ENCODE results near the gene ARID3A.

Gene ARID3A

DNA sequence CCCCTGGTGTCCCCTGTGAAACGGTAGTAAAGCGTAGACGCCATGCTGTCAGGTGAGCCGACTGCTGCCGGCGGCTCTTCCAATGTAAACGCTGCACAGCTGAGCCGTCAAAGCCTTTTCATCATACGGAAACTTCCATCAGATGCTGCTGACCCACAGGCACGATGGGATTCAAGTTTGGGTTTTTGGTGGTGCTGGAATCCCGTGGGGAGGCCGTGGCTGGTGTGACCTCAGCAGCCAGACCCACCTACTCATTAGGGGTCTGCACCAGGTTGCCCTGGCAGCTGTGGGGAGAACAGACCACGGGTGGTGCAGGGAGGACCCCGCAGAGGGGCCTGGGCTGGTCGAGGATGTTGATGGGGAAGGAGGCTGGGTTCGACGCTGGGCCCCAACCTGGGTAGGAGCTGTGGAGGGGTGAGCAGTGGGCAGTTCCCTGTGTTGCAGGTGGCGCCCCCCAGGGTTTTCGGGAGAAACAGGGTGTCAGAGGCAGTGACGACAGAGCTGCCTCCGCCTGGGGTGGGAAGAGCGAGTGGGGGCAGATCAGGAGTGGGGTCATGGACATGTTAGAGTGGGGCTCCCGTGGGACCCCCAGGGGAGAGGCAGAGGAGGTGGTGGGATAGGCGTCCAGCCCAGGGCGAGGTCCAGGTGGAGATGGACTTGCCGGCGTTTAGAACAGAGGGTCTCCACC is 81.0 kb downstream of the ARID3A start:
- no peak for DNase-seq

DNA sequence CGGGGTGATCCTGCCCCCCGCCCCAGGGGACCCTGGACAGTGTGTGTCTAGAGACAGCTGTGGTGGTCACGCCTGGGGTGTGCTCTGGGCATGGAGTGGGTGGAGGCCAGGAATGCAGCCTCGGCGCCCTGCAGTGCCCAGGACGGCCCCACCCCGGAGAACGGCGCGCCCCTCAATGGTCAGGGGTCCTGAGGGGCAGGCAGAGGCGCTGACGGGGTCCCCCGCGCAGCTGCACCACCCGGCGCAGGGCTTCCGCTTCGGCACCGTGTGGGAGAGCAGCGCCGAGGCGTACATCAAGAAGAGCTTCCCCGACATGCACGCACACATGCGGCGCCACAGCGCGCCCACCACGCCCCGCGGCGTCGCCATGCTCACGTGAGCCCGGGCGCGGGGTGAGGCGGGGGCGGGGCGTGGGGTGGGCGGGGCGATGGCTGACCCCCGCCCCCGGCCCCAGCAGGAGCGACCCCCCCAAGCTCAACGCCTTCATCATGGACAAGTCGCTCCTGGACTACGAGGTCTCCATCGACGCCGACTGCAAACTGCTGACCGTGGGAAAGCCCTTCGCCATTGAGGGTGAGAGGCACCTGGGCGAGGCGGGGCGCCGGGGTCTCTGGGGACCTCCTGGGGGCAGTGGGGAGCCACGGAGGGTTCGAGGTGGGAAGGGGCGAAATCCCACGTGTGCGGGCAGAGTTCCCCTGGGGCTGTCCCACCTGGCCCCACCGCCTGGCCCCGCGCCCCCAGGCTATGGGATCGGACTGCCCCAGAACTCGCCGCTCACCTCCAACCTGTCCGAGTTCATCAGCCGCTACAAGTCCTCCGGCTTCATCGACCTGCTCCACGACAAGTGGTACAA is 81.8 kb downstream of the ARID3A start:
- no peak for DNase-seq

DNA sequence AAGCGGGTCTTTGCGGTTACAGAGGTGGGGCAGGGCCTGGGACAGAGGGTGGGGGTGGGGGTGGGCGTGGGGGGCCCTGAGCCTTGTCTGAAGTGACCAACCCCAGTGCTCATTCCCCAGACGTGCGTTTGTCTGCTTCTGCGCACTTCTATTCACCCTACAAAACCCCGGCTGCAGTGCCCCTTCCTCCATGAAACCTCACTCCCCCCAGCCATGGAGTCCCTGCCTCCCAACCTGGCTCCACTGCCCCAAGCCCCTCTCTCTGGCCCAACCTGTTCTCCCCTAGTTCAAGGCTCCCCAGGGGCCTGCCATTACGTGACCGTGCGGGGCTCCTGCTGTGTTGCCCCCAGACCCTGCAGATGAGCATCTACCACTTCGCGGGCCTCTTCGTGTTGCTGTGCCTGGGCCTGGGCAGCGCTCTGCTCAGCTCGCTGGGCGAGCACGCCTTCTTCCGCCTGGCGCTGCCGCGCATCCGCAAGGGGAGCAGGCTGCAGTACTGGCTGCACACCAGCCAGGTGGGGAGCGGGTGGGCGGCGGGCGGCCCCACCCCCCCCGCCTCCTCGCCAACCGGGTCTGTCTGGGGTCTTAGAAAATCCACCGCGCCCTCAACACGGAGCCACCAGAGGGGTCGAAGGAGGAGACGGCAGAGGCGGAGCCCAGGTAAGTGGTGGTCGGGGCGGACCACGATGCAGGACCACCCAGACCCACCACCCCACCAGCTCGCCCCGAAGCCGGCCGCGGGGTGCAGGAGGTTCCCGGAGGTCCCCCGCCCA is 82.6 kb downstream of the ARID3A start:
- no peak for DNase-seq

DNA sequence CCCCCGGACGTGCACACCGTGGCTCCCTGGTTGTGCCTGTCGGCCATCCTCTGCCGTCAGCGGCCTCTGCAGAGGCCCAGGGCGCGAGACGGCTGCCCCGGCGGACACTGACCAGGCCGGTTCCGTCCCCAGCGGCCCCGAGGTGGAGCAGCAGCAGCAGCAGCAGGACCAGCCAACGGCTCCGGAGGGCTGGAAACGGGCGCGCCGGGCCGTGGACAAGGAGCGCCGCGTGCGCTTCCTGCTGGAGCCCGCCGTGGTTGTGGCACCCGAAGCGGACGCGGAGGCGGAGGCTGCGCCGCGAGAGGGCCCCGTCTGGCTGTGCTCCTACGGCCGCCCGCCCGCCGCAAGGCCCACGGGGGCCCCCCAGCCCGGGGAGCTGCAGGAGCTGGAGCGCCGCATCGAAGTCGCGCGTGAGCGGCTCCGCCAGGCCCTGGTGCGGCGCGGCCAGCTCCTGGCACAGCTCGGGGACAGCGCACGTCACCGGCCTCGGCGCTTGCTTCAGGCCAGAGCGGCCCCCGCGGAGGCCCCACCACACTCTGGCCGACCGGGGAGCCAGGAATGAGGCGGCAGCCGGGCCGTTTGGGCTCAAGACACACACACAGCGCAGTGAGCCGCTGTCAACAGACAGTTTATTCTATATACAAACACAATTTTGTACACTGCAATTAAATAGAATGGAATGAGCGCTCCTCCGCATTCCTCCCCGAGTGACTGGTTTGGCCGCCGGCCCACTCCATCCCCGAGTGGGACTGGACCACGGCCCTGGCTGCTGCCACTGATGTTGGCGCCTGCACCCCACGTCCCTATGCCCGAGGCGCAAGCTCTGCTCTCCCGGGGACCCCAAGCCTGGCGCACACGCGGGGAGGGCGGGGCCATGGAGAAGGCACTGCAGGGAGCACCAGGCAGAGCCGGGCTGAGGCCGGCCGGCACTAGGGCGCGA is 83.5 kb downstream of the ARID3A start:
- no peak for DNase-seq

DNA sequence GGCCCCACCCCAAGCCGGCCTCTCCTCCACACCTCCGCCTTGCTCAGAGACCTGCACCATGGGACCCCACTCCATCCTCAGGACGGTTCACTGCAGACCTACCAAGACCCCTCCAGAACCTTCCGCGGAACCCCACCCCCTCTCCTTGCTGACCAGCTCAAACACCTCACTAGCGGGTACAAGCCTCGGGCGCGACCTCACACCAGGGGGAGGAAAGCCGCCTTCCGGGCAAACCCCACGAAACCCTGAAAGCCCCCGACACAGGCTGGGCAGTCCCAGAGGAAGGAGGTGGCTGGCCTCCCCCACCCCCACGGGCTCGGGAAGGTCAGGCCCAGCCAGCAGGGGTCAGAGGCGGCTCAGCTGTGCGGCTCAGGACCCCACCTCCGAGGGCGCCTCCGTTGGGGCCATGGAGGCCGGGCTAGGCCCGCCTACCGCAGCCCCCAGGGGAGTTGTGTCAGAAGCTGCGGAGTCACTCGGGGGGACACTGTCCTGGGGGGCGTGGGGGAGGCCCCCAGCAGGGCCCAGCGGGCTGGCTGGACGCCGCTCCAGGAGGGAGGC is 84.2 kb downstream of the ARID3A start:
- no peak for DNase-seq

DNA sequence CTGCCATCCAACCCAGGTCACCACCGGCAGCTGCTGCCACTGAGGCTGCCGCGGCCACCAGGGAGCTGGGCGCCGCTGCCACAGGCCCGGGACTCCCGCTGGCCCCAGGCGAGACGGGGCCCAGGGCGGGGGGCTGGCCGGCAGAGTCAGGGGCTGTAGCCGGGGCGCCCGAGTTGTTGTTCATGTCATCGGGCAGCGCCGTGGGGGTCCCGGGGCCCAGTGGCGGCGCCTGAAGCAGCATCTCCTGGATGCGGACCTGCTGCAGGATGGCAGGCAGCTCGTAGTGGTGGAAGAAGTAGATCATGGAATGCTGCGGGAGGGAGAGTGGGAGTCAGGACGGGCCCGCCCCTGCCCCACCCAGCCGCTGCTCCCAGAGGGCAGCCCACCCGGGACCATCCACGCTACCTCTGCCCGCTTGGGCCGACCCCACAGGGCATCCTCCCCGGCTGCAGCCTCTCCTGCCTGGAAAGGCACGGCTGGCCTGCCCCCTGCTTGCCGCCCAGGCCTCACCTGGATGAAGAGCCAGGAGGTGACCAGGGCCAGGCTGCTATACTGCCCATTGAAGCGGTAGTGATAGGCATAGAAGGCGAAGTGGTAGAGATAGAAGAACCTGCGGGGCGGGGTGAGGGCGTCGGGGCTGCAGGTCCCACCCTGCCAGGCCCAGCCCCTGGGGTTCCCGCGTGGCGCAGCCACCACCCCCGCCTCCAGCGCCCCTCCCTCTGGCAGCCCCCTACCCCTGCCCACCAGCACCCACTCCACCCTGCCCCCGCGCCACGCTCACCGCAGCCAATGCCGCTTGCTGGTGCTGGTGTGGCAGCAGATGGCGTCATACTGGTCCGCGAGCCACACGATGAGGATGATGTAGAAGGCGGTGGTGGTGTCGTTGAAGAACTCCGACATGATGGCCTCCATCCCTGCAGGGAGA is 85.0 kb downstream of the ARID3A start:
- DNase-seq = no peak

DNA sequence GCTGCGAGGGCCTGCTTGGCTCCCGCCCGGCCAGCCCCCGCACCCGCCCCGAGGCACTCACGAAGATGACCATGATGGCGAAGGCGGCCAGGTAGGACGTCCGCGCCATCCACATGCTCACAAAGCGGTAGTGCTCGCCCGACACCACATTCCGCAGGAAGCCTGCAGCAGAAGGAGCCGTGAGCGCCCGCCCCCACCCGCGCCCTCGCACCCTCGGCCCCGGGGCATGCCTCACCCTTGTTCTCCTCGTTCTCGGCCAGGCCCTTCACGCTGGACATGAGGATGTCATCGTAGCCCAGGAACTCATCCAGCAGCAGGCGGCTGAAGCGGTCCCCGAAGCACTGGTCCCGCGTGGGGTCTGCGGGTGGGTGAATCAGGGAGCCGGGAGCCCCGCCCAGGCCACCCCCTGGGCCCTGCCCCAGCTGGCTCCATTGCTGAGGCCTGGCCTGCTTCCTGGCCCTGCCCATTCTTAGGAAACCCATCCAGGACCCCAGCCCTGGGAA is 86.0 kb downstream of the ARID3A start:
- DNase-seq = no peak

DNA sequence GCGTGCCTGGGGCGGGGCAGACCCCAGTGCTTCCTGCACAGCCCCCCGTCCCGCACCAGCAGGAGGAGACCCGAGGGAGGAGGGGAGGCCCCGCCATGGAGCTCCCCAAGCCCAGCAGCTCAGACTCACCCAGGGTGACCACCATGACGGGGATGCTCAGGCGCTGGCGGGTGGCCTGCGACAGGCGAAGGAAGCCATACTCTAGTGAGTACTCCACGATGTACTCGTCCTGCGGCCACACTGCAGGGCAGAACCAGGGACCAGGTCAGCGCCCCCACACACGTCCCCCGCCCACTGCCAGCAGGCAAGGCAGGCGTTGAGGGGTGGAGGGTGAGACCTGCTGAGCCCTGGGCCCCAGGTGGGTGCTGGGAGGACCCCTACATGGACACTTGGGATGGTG is 86.5 kb downstream of the ARID3A start:
- no peak for DNase-seq

DNA sequence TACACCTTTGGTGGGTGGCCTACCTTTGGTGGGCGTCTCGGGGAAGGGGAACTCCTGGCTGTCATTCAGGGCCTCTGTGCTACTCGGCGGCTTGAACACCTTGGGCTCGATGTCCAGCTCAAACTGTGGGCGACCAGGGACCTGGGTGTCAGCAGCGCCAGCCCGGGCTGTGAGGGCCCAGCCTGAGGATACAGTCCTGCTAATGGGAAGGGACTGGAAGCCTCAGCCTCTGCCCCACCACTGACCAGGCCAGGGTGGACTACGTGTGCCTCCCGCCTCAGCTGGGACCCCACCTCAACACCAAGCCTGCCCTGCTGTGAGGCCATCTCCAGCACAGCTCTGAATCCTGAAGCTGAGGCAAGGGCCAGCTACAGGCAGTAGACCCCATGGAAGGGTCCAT is 87.4 kb downstream of the ARID3A start:
- no peak for DNase-seq

DNA sequence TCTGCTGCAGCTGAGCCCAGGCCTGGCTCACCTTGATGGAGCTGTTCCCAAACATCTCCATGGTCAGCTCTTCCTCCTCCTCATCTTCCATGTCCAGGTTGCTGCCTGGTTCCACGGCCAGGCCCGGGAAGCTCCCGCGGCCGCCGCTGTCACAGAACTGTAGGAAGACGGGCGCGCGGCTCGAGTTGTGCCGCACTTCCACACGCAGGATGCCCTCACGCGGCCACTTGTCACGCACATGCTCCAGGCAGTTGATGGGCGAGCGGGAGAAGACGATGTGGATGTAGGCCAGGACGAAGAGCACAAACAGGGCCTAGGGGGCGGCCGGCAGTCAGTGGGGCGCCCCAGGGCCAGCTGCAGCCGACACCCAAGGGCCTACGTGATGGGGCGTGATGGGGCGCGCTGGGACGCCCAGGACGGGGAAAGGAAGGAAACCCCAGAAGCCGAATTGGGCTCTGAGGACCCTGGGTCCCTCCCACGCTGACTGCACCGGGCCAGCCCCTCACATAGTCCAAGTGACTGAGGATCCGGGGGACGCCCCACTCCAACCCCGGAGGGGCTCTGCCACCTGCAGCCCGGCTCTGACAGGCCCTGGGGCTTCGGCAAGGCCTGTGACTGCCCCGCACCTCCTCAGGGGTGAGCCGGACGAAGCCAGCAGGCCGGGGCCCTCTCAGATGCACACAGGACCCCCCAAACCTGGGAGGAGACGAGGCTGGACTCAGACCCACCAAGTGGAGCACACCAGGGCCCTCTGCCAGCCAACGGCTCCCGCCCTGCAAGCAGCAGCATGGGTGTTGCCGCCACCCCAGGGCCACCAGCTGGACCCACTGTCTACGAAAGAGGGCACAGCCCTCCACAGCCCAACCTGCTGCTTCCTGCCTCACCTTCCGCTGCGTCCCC is 88.6 kb downstream of the ARID3A start:
- no peak for DNase-seq

DNA sequence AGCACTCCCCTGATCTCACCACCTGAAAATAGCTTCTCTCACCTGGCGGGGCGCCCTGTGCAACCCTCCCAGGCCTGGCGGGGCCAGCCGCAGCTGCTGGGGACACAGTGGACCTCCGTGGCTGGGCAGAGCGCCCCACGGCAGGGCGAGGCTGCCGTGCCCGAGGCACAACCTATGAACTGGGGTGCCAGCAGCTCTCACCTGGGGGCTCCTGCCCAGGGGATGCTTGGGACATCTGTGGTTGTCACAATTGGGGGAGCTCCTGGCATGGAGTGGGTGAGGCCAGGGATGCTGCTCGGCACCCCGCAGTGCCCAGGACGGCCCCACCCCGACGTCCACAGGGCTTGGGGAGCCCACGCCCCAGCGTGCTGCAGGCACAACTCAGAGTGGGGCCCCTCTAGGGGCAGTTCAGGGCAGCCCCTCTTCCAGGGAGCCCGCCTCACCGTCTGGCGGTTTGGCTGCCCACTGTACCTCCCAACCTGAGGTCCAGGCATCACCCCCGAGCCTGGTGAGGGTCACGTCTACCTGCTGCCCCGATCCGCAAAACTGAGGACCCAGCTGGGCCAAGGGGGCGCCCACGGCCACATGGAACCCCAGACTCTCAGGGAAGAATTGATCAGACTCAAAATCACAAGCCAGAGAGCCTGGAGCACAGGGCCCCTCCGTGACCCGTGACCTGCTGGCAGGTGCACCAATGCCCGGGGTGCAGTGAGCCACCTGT is 89.4 kb downstream of the ARID3A start:
- no peak for DNase-seq

DNA sequence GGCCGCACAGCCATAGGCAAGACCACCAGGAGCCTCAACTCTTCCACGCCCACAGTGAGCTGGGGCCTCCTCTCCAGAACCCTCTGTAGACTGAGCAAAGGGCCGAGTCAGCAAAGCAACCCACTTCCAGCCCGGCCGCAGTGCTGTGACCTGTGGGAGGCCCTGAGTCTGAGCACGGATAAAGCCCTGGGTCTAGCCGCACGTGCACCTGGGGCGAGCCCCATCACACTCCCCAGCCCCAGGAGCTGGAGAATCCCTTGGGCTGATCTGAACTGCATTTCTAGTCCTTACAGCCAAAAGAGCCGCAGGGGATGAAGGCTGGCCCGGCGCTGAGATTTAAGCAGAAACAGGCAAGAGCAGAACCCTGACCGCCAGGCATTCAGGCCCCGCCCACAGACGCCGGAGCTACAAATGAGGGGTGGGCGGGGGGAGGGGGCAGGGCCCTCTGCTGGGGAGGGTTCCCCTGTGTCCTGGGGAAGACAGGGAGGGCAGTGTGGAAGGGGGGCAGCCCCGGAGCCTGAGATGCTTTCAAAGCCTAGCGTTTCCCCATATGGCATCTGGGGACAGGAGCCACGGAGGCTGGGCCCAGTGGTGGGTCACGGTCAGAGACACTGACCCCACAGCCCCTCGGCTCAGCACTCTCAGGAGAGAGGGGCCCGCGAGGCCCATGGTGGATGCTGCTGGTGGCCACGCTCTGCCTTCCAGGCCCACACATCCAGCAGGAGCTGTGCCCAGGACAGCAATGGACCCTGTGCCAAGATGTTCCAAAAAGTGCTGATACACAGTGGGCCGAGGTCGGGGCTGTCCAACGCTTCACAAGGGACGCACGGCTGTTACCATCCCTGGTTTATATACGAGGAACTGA is 90.2 kb downstream of the ARID3A start:
- DNase-seq = no peak

DNA sequence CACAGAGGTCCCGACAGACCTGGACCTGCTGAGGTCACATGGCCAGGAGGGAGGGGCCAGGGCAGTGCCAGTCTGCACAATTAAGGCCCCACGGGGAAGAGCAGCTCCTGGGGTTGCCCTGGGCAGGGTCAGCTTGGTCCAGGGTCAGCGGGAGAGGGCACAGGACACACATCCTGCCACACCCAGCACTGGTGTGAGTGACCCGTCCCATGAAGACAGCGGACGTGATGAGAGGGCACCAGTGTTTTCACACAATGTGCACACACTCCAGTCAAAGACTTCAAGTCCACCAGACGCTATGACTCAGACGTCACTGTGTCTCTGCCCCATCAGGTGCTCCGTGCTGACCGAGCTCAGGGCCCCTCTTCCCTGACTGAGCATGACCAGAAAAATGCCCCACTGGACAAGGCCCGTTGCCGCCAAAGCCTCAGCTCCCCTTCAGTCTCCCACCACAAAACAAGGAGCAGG is 90.8 kb downstream of the ARID3A start:
- no peak for DNase-seq

DNA sequence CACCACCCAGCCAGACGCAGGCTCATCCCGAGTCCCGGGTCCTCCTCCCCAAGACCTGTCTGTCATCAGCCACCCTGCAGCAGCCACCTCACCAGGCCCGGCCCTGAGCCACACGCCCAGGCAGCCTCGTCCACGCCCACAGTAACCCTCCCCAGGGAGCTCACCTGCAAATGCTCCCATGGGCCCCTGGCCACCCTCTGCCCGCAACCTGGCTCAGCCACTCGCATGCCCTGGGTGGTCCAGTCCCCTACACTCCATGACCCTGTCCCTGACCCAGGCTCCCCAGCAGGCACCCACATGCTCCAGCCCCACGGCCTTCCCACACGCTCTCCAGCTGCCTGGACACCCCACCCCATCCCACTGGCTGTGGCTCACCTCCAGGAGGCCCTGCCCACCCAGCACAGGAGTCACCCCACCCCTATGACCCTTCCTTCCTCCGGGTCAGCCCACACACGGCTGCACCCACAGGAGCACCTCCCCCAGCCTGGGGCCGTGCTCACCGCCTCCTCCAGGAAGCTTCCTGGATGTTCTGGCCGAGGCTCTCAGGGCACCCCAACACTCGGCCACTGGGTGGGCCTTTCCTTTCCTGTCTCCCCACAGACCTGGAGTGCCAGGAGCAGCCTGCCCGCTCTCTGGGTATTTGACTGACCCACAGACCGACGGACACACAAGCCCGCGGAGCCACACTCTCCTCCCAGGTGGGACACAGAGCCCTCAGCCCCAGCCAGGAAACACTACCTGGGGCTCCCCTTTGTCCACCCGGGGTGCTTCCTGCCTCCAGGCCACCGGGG is 91.5 kb downstream of the ARID3A start:
- DNase-seq = no peak

DNA sequence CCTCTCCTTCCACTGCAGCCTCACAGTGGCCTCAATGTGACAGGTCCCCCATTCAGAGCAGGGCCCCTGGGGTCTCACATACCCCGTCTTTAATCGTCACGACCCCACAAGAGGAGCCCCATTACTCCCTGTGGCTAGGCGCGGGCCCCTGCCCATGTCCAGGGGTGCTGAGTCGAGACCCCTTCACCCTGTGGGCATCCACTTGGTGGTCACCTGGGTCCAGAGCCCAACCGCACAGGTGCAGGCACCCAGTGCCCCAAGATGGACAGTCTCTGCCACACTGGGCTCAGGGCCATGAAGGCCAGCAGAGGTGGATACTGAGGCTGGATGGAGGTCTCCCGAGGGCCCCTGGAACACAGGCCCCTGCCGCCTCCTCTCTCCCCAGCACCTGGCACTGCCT is 92.1 kb downstream of the ARID3A start:
- no peak for DNase-seq

DNA sequence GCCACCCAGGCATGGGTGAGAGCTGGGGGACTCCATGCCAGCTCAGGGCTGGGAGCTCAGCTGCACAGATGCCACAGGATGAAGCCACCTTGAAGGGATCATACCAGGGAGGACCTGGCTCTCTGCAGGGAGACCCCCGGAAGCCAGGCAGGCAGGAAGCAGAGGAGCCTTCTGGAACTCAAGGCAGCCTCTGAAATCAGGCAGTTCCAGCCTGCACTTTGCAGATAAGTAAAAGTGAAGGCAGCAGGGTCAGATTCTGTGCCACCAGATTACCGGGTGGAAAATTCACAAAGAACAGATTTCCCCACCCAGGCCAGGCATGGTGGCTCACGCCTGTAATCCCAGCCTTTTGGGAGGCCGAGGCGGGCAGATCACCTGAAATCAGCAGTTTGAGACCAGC is 92.6 kb downstream of the ARID3A start:
- DNase-seq = no peak

Measured in stimulated activated CD4-positive, alpha-beta T cell treated with anti-CD3 and anti-CD28 coated beads, Interleukin-4, amount 100 ng/mL, for 1 hour (primary cell).